WTC11 (cell line): ENCODE measurements around the gene VAV2.

Experiments used
- RELA ChIP-seq: sonication (generic); formaldehyde crosslinking; IDR thresholded peaks from 2 replicates; pipeline ENCODE4 v1.8.1; 2022; ENCODE audit warnings: missing genetic modification reagents, mild to moderate bottlenecking, borderline replicate concordance
- TF ChIP-seq, protein P1 (sequence below): sonication (generic); formaldehyde crosslinking; IDR thresholded peaks from 2 replicates; pipeline ENCODE4 v1.8.1; 2023; ENCODE audit warnings: mild to moderate bottlenecking, moderate library complexity, missing genetic modification reagents
- TF ChIP-seq, protein P2 (sequence below): fragments of 200-600 bp; IDR thresholded peaks from 2 replicates; pipeline ENCODE4 v1.8.0; 2022; ENCODE audit warnings: antibody characterized with exemption

DNA sequence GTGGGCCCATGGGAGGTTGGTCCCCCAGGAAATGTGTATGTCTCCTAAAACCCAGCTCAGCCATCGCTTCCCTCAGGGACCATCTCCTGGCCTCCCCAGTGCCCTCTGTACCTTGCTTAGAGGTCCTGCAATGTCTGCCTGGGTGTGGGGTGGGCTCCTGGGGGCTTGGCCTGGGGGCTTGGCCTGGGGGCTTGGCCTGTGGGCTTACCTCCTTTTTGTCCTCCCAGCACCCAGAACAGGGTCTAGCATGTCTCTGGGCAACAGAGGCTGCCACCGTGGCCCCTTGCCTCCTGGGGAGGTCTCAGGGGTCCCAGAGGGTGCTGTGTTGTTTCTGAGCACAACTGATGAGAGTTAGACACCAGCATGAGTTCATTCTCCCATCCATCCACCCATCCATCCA lies 10.7 kb upstream of the VAV2 start:
- TF ChIP-seq, protein P1, sequence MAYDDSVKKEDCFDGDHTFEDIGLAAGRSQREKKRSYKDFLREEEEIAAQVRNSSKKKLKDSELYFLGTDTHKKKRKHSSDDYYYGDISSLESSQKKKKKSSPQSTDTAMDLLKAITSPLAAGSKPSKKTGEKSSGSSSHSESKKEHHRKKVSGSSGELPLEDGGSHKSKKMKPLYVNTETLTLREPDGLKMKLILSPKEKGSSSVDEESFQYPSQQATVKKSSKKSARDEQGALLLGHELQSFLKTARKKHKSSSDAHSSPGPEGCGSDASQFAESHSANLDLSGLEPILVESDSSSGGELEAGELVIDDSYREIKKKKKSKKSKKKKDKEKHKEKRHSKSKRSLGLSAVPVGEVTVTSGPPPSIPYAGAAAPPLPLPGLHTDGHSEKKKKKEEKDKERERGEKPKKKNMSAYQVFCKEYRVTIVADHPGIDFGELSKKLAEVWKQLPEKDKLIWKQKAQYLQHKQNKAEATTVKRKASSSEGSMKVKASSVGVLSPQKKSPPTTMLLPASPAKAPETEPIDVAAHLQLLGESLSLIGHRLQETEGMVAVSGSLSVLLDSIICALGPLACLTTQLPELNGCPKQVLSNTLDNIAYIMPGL (CRISPR knock-in tag): no peak
- TF ChIP-seq RELA (CRISPR knock-in tag): no peak
- TF ChIP-seq, protein P2, sequence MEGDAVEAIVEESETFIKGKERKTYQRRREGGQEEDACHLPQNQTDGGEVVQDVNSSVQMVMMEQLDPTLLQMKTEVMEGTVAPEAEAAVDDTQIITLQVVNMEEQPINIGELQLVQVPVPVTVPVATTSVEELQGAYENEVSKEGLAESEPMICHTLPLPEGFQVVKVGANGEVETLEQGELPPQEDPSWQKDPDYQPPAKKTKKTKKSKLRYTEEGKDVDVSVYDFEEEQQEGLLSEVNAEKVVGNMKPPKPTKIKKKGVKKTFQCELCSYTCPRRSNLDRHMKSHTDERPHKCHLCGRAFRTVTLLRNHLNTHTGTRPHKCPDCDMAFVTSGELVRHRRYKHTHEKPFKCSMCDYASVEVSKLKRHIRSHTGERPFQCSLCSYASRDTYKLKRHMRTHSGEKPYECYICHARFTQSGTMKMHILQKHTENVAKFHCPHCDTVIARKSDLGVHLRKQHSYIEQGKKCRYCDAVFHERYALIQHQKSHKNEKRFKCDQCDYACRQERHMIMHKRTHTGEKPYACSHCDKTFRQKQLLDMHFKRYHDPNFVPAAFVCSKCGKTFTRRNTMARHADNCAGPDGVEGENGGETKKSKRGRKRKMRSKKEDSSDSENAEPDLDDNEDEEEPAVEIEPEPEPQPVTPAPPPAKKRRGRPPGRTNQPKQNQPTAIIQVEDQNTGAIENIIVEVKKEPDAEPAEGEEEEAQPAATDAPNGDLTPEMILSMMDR: no peak
